Spleen (tissue), 11 donors: ENCODE data around the gene FXYD4. TPM values are rescaled to one million over a fixed set of nuclear protein-coding genes. Genes with fewer than 3 reads are reported as not detected.
A peak's percentile ranks its signal among the peaks of the same experiment; 100 is the strongest.

Source experiments
- DNase-seq: peaks from one replicate; pipeline ENCODE4 v3.0.0-alpha.2; 2020
- H3K27ac ChIP-seq, 8 donors: fragments of 200-600 bp; sonication (generic) in 7 of 8; 1 replicate in 4 of 8; 2 replicates in 4 of 8; pipeline versions ENCODE4 v1.5.0 to v1.8.0; 2016 to 2021; ENCODE audit warnings: inconsistent platforms in 4 of 8, mild to moderate bottlenecking in 4 of 8, moderate library complexity in 1 of 8
- H3K27me3 ChIP-seq, 7 donors: fragments of 200-600 bp; sonication (generic) in 6 of 7; replicated peaks in 1 of 7; 1 replicate in 4 of 7; 2 replicates in 3 of 7; pipeline versions ENCODE4 v1.5.0 to v1.8.0; 2016 to 2021; ENCODE audit warnings: inconsistent platforms in 3 of 7, mild to moderate bottlenecking in 1 of 7
- H3K36me3 ChIP-seq, 6 donors: fragments of 200-600 bp; sonication (generic) in 5 of 6; 1 replicate in 4 of 6; 2 replicates in 2 of 6; pipeline versions ENCODE4 v1.5.0 to v1.8.0; 2016 to 2021; ENCODE audit warnings: inconsistent platforms in 2 of 6
- H3K4me1 ChIP-seq, 6 donors: fragments of 200-600 bp; sonication (generic) in 5 of 6; 1 replicate in 3 of 6; 2 replicates in 3 of 6; pipeline versions ENCODE4 v1.5.0 to v1.8.0; 2016 to 2021; ENCODE audit warnings: inconsistent platforms in 3 of 6
- H3K4me3 ChIP-seq, 8 donors: fragments of 200-600 bp; sonication (generic) in 7 of 8; 1 replicate in 4 of 8; 2 replicates in 4 of 8; pipeline versions ENCODE4 v1.5.0 to v1.8.0; 2016 to 2021; ENCODE audit warnings: inconsistent platforms in 4 of 8, mild to moderate bottlenecking in 4 of 8, moderate library complexity in 2 of 8
- H3K9me3 ChIP-seq, 8 donors: fragments of 200-600 bp; sonication (generic) in 7 of 8; 1 replicate in 4 of 8; 2 replicates in 4 of 8; pipeline versions ENCODE4 v1.5.0 to v1.8.0; 2016 to 2021; ENCODE audit warnings: inconsistent platforms in 4 of 8
- POLR2A ChIP-seq, 3 donors: fragments of 450-650 bp; IDR thresholded peaks; one replicate each; pipeline ENCODE4 v1.5.1; 2017; ENCODE audit warnings: antibody characterized with exemption in 3 of 3, mild to moderate bottlenecking in 1 of 3
- POLR2AphosphoS5 ChIP-seq, 3 donors: sonication (generic); formaldehyde crosslinking; IDR thresholded peaks; one replicate each; pipeline ENCODE4 v1.5.1; 2017; ENCODE audit warnings: antibody characterized with exemption in 3 of 3
- WGBS, 5 donors: extraction: QIAGEN DNeasy Blood & Tissue Kit in 3 of 5; methylation state at CpG; one replicate each; pipeline versions ENCODE4 v1.1.5 to v1.1.7; 2013 to 2018; 5-methylcytosine and 5-hydroxymethylcytosine counted together
- intact Hi-C: fragments of 100-400 bp; cut with DNase I; formaldehyde crosslinking; loops from one replicate; pipeline ENCODE4 v1.15.0; 2023; ENCODE audit warnings: low total_unique reads
- polyA plus RNA-seq, 3 donors: library from polyadenylated mRNA; stranded (reverse); fragments of 200-250 nt; gene quantifications; one replicate each; pipeline ENCODE4 v1.2.1, GENCODE V29; 2013
- total RNA-seq, 7 donors: library from RNA; depleted of rRNA in 3 of 7; stranded (reverse); fragments of >200 nt in 3 of 7; fragmentation: NEBNext Ultra II Directional in 4 of 7; extraction: Animal tissue kit (Norgen Biotek cat#: 25700) in 4 of 7; gene quantifications; one replicate each; pipeline versions ENCODE4 v1.1.0 to v1.2.1, GENCODE V29; 2016 to 2021
- TF ChIP-seq, protein P1 (sequence below), 11 experiments: fragments of 200-600 bp in 7 of 11; fragments of 450-650 bp in 4 of 11; sonication (generic) in 4 of 11; IDR thresholded peaks in 8 of 11; conservative IDR thresholded peaks in 3 of 11; 1 replicate in 7 of 11; 2 replicates in 4 of 11; pipeline versions ENCODE4 v1.4.0 to v1.8.0; 2016 to 2021; ENCODE audit warnings: antibody characterized with exemption in 11 of 11, inconsistent platforms in 4 of 11, mild to moderate bottlenecking in 1 of 11
- donor health status: healthy with polysubstance abuse.
- donor health status: DM: no; HTN: no; CAD: no; lungs with moderate emphysema.
- donor health status: DM: no; HTN: no; CAD: no.
- donor health status: Bipolar disorder and iron deficiency.
- donor health status: healthy.
- donor health status: DM: no; HTN: no; CAD: no.
- donor health status: DM: yes; HTN: yes; CAD: no.

Gene FXYD4
- total and polyA plus RNA-seq, 10 donors, result 0.20 TPM; not detected in 9

DNA sequence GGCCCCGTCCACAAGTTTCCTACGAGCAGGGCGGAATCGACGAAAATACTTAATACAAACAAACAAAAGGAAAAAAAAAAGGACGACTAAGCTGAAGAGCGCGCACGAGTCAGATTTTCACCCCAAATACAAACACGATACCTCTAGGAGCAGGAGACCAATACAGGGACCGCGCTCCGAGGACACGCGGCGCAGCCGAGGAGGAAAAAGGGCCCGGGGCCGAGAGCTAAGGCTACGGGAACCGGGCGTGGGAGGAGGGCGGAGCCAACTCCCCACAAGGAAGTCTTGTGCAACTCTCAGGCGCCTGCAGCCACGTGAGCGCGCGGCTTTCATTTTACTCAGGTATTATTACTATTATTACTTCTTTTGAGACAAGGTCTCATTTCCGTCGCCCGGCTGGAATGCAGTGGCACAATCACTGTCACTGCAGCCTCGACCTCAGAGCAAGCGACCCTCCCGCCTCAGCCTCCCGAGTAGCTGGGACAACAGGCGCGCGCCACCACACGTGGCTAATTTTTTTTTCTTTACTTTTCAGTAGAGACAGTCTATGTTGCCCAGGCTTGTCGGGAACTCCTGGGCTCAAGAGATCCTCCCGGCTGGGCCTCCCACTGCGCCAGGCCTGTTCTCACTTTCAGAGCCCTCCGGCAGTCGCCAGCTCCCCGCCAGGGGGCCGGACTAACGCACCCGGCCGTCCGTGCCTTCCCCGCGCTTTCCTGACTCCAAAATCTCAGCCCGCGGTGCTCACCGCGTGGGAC, 36.3 kb downstream of the FXYD4 start:
- no peaks in the 10 kb centered on the region for H3K9me3 ChIP-seq
- peak overlapping the region; percentile 78 to 100 (median 99) for H3K27ac ChIP-seq
- TF ChIP-seq POLR2AphosphoS5 (IDR thresholded peaks at IDR 0.05), result peak; percentile 92 to 95 (median 94)
- TF ChIP-seq POLR2A (IDR thresholded peaks at IDR 0.05), result peak in 2 of 3 donors; percentile 19 to 50
- TF ChIP-seq, protein P1, sequence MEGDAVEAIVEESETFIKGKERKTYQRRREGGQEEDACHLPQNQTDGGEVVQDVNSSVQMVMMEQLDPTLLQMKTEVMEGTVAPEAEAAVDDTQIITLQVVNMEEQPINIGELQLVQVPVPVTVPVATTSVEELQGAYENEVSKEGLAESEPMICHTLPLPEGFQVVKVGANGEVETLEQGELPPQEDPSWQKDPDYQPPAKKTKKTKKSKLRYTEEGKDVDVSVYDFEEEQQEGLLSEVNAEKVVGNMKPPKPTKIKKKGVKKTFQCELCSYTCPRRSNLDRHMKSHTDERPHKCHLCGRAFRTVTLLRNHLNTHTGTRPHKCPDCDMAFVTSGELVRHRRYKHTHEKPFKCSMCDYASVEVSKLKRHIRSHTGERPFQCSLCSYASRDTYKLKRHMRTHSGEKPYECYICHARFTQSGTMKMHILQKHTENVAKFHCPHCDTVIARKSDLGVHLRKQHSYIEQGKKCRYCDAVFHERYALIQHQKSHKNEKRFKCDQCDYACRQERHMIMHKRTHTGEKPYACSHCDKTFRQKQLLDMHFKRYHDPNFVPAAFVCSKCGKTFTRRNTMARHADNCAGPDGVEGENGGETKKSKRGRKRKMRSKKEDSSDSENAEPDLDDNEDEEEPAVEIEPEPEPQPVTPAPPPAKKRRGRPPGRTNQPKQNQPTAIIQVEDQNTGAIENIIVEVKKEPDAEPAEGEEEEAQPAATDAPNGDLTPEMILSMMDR (IDR thresholded peaks at IDR 0.05 in 8 of 11, conservative IDR thresholded peaks at IDR 0.05 in 3 of 11), result peak in 8 of 11 experiments; percentile 12 to 63 (median 42)
- peak overlapping the region; percentile 40 to 98 (median 88) for H3K4me3 ChIP-seq
- peaks cover 0 to 14% (median 0%) of the 10 kb centered on the region in 6 donors for H3K36me3 ChIP-seq
- H3K27me3 ChIP-seq, result no peaks in the 10 kb centered on the region
- WGBS, 5 donors, result 0 to 1% (median 1%) methylated on average over 49 to 56 of the region's 56 CpGs
- H3K4me1 ChIP-seq, result peaks cover 29 to 63% (median 52%) of the 10 kb centered on the region in 6 donors
- peak; percentile 98 for DNase-seq
- intact Hi-C loops, result no loop called here

DNA sequence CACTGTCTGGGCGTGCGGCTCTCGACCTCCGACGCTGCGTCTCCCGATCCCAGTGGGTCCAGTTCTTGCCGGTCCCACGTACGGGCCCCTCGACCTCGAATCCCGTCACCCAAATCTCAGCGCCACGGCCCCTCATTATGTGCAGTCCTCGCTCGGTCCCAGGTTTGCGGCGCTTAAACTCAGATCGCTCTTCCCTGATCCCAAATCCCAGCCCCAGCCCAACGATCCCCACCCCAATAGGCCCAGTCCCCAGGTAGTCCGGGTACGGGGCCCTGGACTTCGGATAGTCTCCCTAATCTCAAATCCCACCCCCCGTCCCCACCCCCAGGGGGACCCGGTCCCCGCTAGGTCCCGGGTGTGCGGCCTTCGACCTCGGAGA, 36.9 kb downstream of the FXYD4 start:
- peaks cover 0 to 8% (median 0%) of the 10 kb centered on the region in 6 donors for H3K36me3 ChIP-seq
- TF ChIP-seq POLR2AphosphoS5 (IDR thresholded peaks at IDR 0.05) (no peak), POLR2A (IDR thresholded peaks at IDR 0.05) (no peak)
- TF ChIP-seq, protein P1 (IDR thresholded peaks at IDR 0.05 in 8 of 11, conservative IDR thresholded peaks at IDR 0.05 in 3 of 11), result peak in 3 of 11 experiments; percentile 1 to 34 (median 9)
- no peaks in the 10 kb centered on the region for H3K27me3 ChIP-seq
- no peak for DNase-seq
- intact Hi-C loops, result no loop called here
- no peaks in the 10 kb centered on the region for H3K9me3 ChIP-seq
- H3K27ac ChIP-seq, result peak overlapping the region; percentile 78 to 100 (median 99)
- 0 to 1% (median 0%) methylated on average over 24 to 31 of the region's 31 CpGs for WGBS, 5 donors
- H3K4me3 ChIP-seq, result peak overlapping the region; percentile 40 to 98 (median 88)
- peaks cover 26 to 58% (median 46%) of the 10 kb centered on the region in 6 donors for H3K4me1 ChIP-seq

DNA sequence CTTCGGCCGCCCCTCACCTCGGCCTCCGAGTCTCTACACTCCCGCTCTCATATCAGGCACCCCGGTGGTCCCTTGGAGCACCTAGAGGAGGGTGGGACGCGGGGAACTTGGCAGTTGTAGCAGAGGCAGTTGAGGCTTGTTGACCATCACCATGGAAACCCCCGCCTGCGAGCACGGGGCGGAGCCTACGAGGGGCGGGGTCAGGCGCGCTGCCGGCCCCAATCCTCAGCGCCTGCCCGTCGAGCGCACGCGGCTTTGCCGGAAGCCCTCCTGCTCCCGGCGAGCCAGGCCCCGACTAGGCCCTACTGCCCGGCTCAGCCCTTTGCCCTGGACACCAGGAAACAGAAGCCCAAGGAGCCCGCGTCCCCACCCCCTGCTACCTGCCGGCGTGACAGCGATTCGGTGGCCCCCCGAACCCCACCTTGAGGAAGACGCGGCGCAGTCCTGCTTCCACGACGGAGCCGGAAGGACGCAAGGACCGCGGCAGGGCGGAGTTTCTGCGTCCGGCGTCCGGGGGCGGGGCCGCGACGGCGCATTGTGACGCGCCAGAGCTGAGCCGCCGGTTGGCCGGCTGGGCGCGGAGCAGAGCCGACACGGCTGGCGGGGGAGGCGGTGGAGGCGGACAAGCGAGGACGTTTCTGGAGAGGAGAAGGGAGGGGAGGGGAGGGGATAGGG, 37.4 kb downstream of the FXYD4 start, which contains the start of gene HNRNPF:
HNRNPF (minus strand) TSS at position 477 of the 675 bp plus-strand sequence. CDS start 21,302 bp downstream, outside the sequence.
- Histone ChIP-seq H3K36me3 (peaks cover 0 to 3% (median 0%) of the 10 kb centered on the region in 6 donors), H3K27me3 (no peaks in the 10 kb centered on the region), H3K4me3 (peak within 1 kb of the TSS; percentile 40 to 98 (median 88)), H3K27ac (peak within 1 kb of the TSS; percentile 78 to 100 (median 99)), H3K4me1 (peaks cover 21 to 52% (median 41%) of the 10 kb centered on the region in 6 donors), H3K9me3 (no peaks in the 10 kb centered on the region)
- intact Hi-C loops, result no loop called here
- DNase-seq, result peak; percentile 98
- WGBS, 5 donors, result 0 to 1% (median 1%) methylated on average over 42 to 68 of the region's 68 CpGs
- peak; percentile 99 for TF ChIP-seq POLR2AphosphoS5 (IDR thresholded peaks at IDR 0.05)
- TF ChIP-seq, protein P1 (IDR thresholded peaks at IDR 0.05 in 8 of 11, conservative IDR thresholded peaks at IDR 0.05 in 3 of 11), result peak in 1 of 11 experiments; percentile 35
- peak; percentile 70 to 91 (median 74) for TF ChIP-seq POLR2A (IDR thresholded peaks at IDR 0.05)
